ENCODE results near the gene STRA8. TPM values are rescaled to one million over a fixed set of nuclear protein-coding genes. Genes with fewer than 3 reads are reported as not detected.
A peak's percentile ranks its signal among the peaks of the same experiment; 100 is the strongest.

Gene STRA8
- total RNA-seq, 2 donors from 2014 or later: not detected

GRCh38 chr7:135246191-135246825 lies 12.7 kb downstream of the STRA8 start:
- ATAC-seq (ENCODE audit: insufficient number of reproducible peaks, low FRiP score, low read depth): no peak
- TF ChIP-seq, protein P1, sequence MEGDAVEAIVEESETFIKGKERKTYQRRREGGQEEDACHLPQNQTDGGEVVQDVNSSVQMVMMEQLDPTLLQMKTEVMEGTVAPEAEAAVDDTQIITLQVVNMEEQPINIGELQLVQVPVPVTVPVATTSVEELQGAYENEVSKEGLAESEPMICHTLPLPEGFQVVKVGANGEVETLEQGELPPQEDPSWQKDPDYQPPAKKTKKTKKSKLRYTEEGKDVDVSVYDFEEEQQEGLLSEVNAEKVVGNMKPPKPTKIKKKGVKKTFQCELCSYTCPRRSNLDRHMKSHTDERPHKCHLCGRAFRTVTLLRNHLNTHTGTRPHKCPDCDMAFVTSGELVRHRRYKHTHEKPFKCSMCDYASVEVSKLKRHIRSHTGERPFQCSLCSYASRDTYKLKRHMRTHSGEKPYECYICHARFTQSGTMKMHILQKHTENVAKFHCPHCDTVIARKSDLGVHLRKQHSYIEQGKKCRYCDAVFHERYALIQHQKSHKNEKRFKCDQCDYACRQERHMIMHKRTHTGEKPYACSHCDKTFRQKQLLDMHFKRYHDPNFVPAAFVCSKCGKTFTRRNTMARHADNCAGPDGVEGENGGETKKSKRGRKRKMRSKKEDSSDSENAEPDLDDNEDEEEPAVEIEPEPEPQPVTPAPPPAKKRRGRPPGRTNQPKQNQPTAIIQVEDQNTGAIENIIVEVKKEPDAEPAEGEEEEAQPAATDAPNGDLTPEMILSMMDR (IDR thresholded peaks at IDR 0.05): no peak
- no peaks in the 10 kb centered on the region for H3K27me3 ChIP-seq (replicated peaks; ENCODE audit: insufficient read depth)
- H3K36me3 ChIP-seq: no peaks in the 10 kb centered on the region
- DNase-seq (ENCODE audit: low spot score): no peak
- no peaks in the 10 kb centered on the region for H3K4me1 ChIP-seq (ENCODE audit: control insufficient read depth in 1 of 2, low read depth in 2 of 2)
- no peaks in the 10 kb centered on the region for H3K9me3 ChIP-seq
- H3K4me3 ChIP-seq: no peak overlapping the region
- no peak overlapping the region for H3K27ac ChIP-seq

DNA sequence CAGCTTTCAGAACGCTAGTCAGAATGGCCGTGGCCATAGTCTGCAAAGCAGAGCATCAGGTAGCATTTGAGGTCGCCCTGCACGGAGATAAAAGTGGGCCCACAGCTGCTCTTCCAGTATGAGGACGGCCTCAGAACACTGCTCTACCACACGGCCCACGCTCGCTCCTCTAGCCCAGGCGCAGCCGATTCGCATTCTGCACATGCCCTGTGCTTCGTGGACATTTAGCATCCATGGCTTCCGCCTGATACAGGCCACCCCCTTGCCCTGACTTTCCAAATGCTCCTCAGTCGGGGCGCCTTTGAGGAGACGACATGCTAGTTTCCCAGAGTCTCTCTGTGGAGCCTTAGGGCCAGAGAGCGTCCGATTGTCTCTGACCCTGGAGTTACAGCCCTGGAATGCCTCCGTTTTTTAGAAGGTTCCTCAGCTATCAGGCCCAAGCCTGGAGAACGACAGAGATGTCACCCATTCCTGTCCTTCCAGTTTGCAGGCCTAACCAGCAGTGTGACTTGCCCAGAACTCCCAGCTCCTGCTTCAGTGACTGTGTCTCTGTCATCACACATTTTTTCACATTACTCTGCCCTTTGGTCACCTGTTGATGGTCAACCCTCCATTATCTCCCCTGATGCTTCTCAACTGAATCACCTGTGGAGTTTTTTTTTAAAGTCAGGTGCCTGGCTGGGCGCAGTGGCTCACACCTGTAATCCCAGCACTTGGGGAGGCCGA lies 14.3 kb downstream of the STRA8 start:
- peaks cover 0 to 5% of the 10 kb centered on the region in 2 donors for H3K4me1 ChIP-seq (ENCODE audit: control insufficient read depth in 1 of 2, low read depth in 2 of 2)
- TF ChIP-seq, protein P1 (IDR thresholded peaks at IDR 0.05): no peak
- no peak overlapping the region for H3K27ac ChIP-seq
- H3K27me3 ChIP-seq (replicated peaks; ENCODE audit: insufficient read depth): no peaks in the 10 kb centered on the region
- no peak overlapping the region for H3K4me3 ChIP-seq
- ATAC-seq (ENCODE audit: insufficient number of reproducible peaks, low FRiP score, low read depth): no peak
- H3K36me3 ChIP-seq: no peaks in the 10 kb centered on the region
- no peaks in the 10 kb centered on the region for H3K9me3 ChIP-seq
- DNase-seq (ENCODE audit: low spot score): no peak

- Histone ChIP-seq H3K9me3 (no peaks in the 10 kb centered on the region), H3K4me3 (no peak overlapping the region), H3K36me3 (no peaks in the 10 kb centered on the region), H3K27ac (no peak overlapping the region), H3K27me3 (replicated peaks; ENCODE audit: insufficient read depth) (no peaks in the 10 kb centered on the region), H3K4me1 (ENCODE audit: control insufficient read depth in 1 of 2, low read depth in 2 of 2) (peaks cover 6 to 11% of the 10 kb centered on the region in 2 donors)
- ATAC-seq (ENCODE audit: insufficient number of reproducible peaks, low FRiP score, low read depth) (no peak), DNase-seq (ENCODE audit: low spot score) (no peak)
- TF ChIP-seq, protein P1 (IDR thresholded peaks at IDR 0.05): no peak
These were observed 14.9 kb downstream of the STRA8 start for GRCh38 chr7:135248546-135248945.

GRCh38 chr7:135251496-135252391 lies 18.1 kb downstream of the STRA8 start:
- no peak for DNase-seq (ENCODE audit: low spot score)
- Histone ChIP-seq H3K4me1 (ENCODE audit: control insufficient read depth in 1 of 2, low read depth in 2 of 2) (peaks cover 19 to 28% of the 10 kb centered on the region in 2 donors), H3K9me3 (no peaks in the 10 kb centered on the region), H3K4me3 (no peak overlapping the region), H3K27ac (peak overlapping the region in 1 of 2 donors; percentile 90), H3K27me3 (replicated peaks; ENCODE audit: insufficient read depth) (no peaks in the 10 kb centered on the region), H3K36me3 (no peaks in the 10 kb centered on the region)
- no peak for ATAC-seq (ENCODE audit: insufficient number of reproducible peaks, low FRiP score, low read depth)
- TF ChIP-seq, protein P1 (IDR thresholded peaks at IDR 0.05): no peak

Data from thoracic aorta (tissue), 2 donors.